Right lobe of liver (tissue), 6 donors: ENCODE measurements around the gene P3H2. TPM values are rescaled to one million over a fixed set of nuclear protein-coding genes. Genes with fewer than 3 reads are reported as not detected.

Experiments used
- ATAC-seq, 4 donors: fragments of 200-7000 bp; cut with Tn5 transposase; one replicate each; pipeline ENCODE4 v1.9.1; 2020; ENCODE audit warnings: mild to moderate bottlenecking in 4 of 4, moderate library complexity in 4 of 4
- DNase-seq, 3 donors: peaks; one replicate each; pipeline ENCODE4 v3.0.0-alpha.2; 2020
- H3K27ac ChIP-seq, 3 donors: fragments of 200-600 bp; one replicate each; pipeline ENCODE4 v1.8.0; 2022
- H3K27me3 ChIP-seq, 2 donors: fragments of 200-600 bp; one replicate each; pipeline ENCODE4 v1.8.0; 2022
- H3K36me3 ChIP-seq, 4 donors: fragments of 200-600 bp; sonication (generic) in 1 of 4; one replicate each; pipeline versions ENCODE4 v1.5.1 to v1.8.0; 2017 to 2022; ENCODE audit warnings: control low read depth in 1 of 4
- H3K4me1 ChIP-seq, 4 donors: fragments of 200-600 bp; sonication (generic) in 1 of 4; one replicate each; pipeline versions ENCODE4 v1.5.1 to v1.8.0; 2017 to 2022; ENCODE audit warnings: control low read depth in 1 of 4
- H3K4me3 ChIP-seq, 3 donors: fragments of 200-600 bp; one replicate each; pipeline ENCODE4 v1.8.0; 2022
- H3K9me3 ChIP-seq, 4 donors: fragments of 200-600 bp; sonication (generic) in 1 of 4; one replicate each; pipeline versions ENCODE4 v1.5.1 to v1.8.0; 2017 to 2022; ENCODE audit warnings: control low read depth in 1 of 4
- CTCF ChIP-seq, 4 donors: fragments of 200-600 bp in 3 of 4; fragments of 450-650 bp in 1 of 4; IDR thresholded peaks; one replicate each; pipeline versions ENCODE4 v1.5.1 to v1.8.0; 2016 to 2022; ENCODE audit warnings: antibody characterized with exemption in 4 of 4, mild to moderate bottlenecking in 2 of 4
- POLR2A ChIP-seq: fragments of 450-650 bp; IDR thresholded peaks from one replicate; pipeline ENCODE4 v1.6.1; 2017; ENCODE audit warnings: antibody characterized with exemption, mild to moderate bottlenecking
- WGBS: methylation state at CpG from one replicate; pipeline ENCODE4 v1.1.6; 2018; ENCODE audit warnings: low coverage, low lambda C conversion rate; ENCODE audit not compliant: insufficient coverage; ENCODE audit errors: missing lambda C conversion rate; 5-methylcytosine and 5-hydroxymethylcytosine counted together
- intact Hi-C, 2 donors: fragments of 100-400 bp; cut with DNase I; formaldehyde crosslinking; loops; one replicate each; pipeline versions ENCODE4 v1.11.2 to v1.14.1; 2022
- total RNA-seq, 6 experiments: library from RNA; depleted of rRNA in 2 of 6; stranded (reverse); fragments of >200 nt in 2 of 6; fragmentation: NEBNext Ultra II Directional in 3 of 6; extraction: Animal tissue kit (Norgen Biotek cat#: 25700) in 3 of 6; gene quantifications; one replicate each; pipeline versions ENCODE4 v1.1.0 to v1.2.4, GENCODE V29; 2016 to 2023
- donor health status: DM: no; HTN: yes; CAD: no.
- donor health status: DM: no; HTN: no; CAD: no.
- donor health status: DM: no; HTN: no; CAD: no.
- donor health status: DM: no; HTN: yes; CAD: no.
- donor health status: DM: no; HTN: yes; CAD: no.

P3H2 gene
- total RNA-seq, 6 experiments from 2014 or later, result 3.2 to 8.7 (median 6.5) TPM

DNA sequence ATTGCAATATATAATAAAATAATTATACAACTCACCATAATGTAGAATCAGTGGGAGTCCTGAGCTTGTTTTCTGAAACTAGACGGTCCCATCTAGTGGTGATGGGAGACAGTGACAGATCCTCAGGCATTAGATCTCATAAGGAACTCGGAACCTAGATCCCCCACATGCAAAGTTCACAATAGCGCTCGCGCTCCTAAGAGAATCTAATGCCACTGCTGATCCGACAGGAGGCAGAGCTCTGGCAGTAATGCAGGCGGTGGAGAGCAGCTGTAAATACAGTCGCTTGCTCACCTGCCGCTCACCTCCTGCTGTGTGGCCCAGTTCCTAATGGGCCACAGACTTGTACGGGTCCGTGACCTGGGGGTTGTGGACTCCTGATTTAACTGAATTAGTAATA is 87.8 kb downstream of the P3H2 start:
- ATAC-seq (no peak), DNase-seq (no peak)
- H3K9me3 ChIP-seq, result no peaks in the 10 kb centered on the region
- WGBS, result 82% methylated on average over 8 of the region's 11 CpGs
- no peaks in the 10 kb centered on the region for H3K4me1 ChIP-seq
- H3K27me3 ChIP-seq, result no peaks in the 10 kb centered on the region
- no peak overlapping the region for H3K27ac ChIP-seq
- H3K4me3 ChIP-seq, result no peak overlapping the region
- TF ChIP-seq POLR2A, result no peak
- TF ChIP-seq CTCF (IDR thresholded peaks at IDR 0.05), result no peak
- H3K36me3 ChIP-seq, result no peaks in the 10 kb centered on the region
- intact Hi-C loops, result no loop called here

DNA sequence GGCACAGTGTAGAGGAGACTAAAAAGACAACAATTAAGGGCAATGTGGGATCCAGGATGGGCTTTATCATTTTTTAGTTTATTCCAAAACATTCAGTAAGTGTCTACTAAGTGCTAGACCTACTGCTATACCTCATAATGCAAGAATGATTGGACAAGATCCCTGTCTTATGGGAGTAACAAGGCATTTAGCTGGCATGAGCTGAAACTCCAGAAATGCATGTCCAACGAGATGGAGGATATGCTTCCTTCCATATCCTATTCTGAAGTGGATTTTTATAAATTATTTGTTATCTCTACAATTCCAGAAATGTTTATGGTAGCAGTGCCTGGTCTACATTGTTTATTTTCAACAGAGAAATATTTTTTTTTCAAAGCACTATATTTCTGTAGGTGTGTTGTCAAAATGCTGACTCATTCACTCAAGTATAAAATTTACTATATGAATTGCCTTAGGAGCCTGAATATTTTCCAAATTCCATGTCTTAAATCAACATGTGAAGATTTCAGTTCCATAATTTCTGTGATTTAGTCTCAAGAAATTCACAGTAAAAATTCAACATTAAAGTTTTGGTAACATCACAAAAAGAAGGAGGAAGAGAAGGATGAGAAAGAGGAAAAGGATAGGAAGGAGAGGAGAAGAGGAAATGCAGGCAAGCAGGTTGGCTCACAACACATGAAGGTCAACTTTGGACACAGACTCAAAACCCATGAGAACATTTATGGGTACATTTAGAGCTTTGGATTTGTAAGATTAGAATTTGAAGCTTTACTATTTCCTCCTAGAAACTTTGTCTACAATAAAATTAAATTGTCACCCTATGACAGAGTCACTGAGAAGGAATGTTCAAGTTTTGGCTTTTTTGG is 88.6 kb downstream of the P3H2 start:
- Histone ChIP-seq H3K27ac (no peak overlapping the region), H3K27me3 (peaks cover 0 to 3% of the 10 kb centered on the region in 2 donors), H3K36me3 (no peaks in the 10 kb centered on the region), H3K4me1 (no peaks in the 10 kb centered on the region), H3K4me3 (no peak overlapping the region), H3K9me3 (no peaks in the 10 kb centered on the region)
- TF ChIP-seq CTCF (IDR thresholded peaks at IDR 0.05) (no peak), POLR2A (no peak)
- no peak for ATAC-seq
- no peak for DNase-seq
- 8% methylated on average over 1 of the region's 1 CpG for WGBS
- intact Hi-C loops, result no loop called here

GRCh38 chr3:190027116-190027515 is 93.6 kb downstream of the P3H2 start:
- no peaks in the 10 kb centered on the region for H3K36me3 ChIP-seq
- H3K27me3 ChIP-seq, result peaks cover 0 to 3% of the 10 kb centered on the region in 2 donors
- no peak overlapping the region for H3K4me3 ChIP-seq
- H3K27ac ChIP-seq, result no peak overlapping the region
- 75% methylated on average over 3 of the region's 3 CpGs for WGBS
- no peak for ATAC-seq
- intact Hi-C loops, result no loop called here
- H3K9me3 ChIP-seq, result no peaks in the 10 kb centered on the region
- TF ChIP-seq CTCF (IDR thresholded peaks at IDR 0.05), result no peak
- TF ChIP-seq POLR2A, result no peak
- no peak for DNase-seq
- H3K4me1 ChIP-seq, result no peaks in the 10 kb centered on the region

DNA sequence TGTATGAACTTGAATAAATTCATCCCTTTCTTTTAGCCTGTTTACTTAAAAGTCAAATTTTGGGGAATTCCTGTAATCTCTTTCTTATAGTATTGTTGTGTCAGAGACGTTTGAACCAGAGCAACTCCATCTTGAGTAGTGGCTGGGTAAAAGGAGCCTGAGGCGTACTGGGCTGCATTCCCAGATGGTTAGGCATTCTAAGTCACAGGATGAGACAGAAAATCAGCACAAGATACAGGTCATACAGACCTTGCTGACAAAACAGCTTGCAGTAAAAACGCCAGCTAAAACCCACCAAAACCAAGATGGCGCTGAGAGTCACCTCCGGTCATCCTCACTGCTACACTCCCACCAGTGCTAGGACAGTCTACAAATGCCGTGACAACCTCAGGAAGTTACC is 94.5 kb downstream of the P3H2 start:
- H3K9me3 ChIP-seq, result no peaks in the 10 kb centered on the region
- no peak overlapping the region for H3K27ac ChIP-seq
- H3K27me3 ChIP-seq, result peaks cover 0 to 3% of the 10 kb centered on the region in 2 donors
- no peaks in the 10 kb centered on the region for H3K36me3 ChIP-seq
- TF ChIP-seq POLR2A, result no peak
- no peak for TF ChIP-seq CTCF (IDR thresholded peaks at IDR 0.05)
- ATAC-seq, result no peak
- H3K4me3 ChIP-seq, result no peak overlapping the region
- WGBS, result 63% methylated on average over 6 of the region's 6 CpGs
- intact Hi-C loops, result no loop called here
- no peaks in the 10 kb centered on the region for H3K4me1 ChIP-seq
- DNase-seq, result no peak
